Measurements from ENCODE around the gene NUBPL.

Gene NUBPL

GRCh38 chr14:31828946-31829868 is 268.0 kb downstream of the NUBPL start:
- no peaks in the 10 kb centered on the region for H3K79me2 ChIP-seq (ENCODE audit: insufficient read depth, low read length)
- no peak overlapping the region for H3K9ac ChIP-seq (ENCODE audit: low read depth, low read length, poor library complexity, severe bottlenecking)
- H3K4me3 ChIP-seq (ENCODE audit: low read length, poor library complexity, severe bottlenecking), result no peak overlapping the region
- no peaks in the 10 kb centered on the region for H3K9me2 ChIP-seq (replicated peaks; ENCODE audit: low read depth, low read length)
- no peaks in the 10 kb centered on the region for H3F3A ChIP-seq (ENCODE audit: low read depth)
- no peaks in the 10 kb centered on the region for H3K4me1 ChIP-seq (ENCODE audit: insufficient read depth, low read length, poor library complexity, severe bottlenecking)
- no peaks in the 10 kb centered on the region for H3K27me3 ChIP-seq (ENCODE audit: insufficient read depth, low read length, poor library complexity, severe bottlenecking)
- H3K36me3 ChIP-seq (ENCODE audit: insufficient read depth, low read length), result peaks cover 5% of the 10 kb centered on the region; the same call in 1 of the 2 replicates
- TF ChIP-seq EZH2phosphoT487 (IDR thresholded peaks at IDR 0.05; ENCODE audit: borderline replicate concordance) (no peak), CTCF (conservative IDR thresholded peaks at IDR 0.05; ENCODE audit: low read length) (no peak)
- H3K9me3 ChIP-seq (ENCODE audit: insufficient read depth, low read depth, low read length), result no peaks in the 10 kb centered on the region
- H2AFZ ChIP-seq (ENCODE audit: low read length), result no peak overlapping the region
- no peaks in the 10 kb centered on the region for H4K20me1 ChIP-seq (ENCODE audit: insufficient read depth, low read length, poor library complexity, severe bottlenecking)
- no peak overlapping the region for H3K4me2 ChIP-seq (ENCODE audit: low read depth, low read length, poor library complexity, severe bottlenecking)

- Histone ChIP-seq H4K20me1 (ENCODE audit: insufficient read depth, low read length, poor library complexity, severe bottlenecking) (no peaks in the 10 kb centered on the region), H3K9me2 (replicated peaks; ENCODE audit: low read depth, low read length) (no peaks in the 10 kb centered on the region), H3K9me3 (ENCODE audit: insufficient read depth, low read depth, low read length) (no peaks in the 10 kb centered on the region), H3K79me2 (ENCODE audit: insufficient read depth, low read length) (no peaks in the 10 kb centered on the region), H3F3A (ENCODE audit: low read depth) (no peaks in the 10 kb centered on the region), H3K36me3 (ENCODE audit: insufficient read depth, low read length) (no peaks in the 10 kb centered on the region), H3K27me3 (ENCODE audit: insufficient read depth, low read length, poor library complexity, severe bottlenecking) (no peaks in the 10 kb centered on the region), H3K4me3 (ENCODE audit: low read length, poor library complexity, severe bottlenecking) (no peak overlapping the region), H3K4me1 (ENCODE audit: insufficient read depth, low read length, poor library complexity, severe bottlenecking) (no peaks in the 10 kb centered on the region), H3K4me2 (ENCODE audit: low read depth, low read length, poor library complexity, severe bottlenecking) (no peak overlapping the region), H3K9ac (ENCODE audit: low read depth, low read length, poor library complexity, severe bottlenecking) (no peak overlapping the region), H2AFZ (ENCODE audit: low read length) (no peak overlapping the region)
- TF ChIP-seq EZH2phosphoT487 (IDR thresholded peaks at IDR 0.05; ENCODE audit: borderline replicate concordance), result no peak
- no peak for TF ChIP-seq CTCF (conservative IDR thresholded peaks at IDR 0.05; ENCODE audit: low read length)
These were observed 273.4 kb downstream of the NUBPL start for GRCh38 chr14:31834616-31835015.

DNA sequence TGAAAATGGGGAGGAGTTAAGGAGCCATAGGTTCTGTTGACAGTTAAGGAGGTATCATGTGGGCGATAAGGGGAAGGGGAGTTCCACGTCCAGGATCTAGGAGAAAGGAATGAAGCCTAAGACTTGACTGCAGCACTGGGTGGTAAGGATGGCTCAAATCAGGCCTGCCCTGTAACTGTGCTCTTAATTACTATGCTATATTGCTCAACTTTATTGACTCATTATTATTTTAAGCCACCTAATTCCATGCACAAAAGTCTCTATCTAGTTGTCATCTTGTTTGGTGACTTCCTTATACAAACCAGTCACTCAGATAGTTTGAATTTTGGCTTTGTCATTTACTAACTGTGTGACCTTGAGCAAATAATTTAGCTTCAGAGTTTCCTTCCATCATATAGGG is 273.8 kb downstream of the NUBPL start:
- H4K20me1 ChIP-seq (ENCODE audit: insufficient read depth, low read length, poor library complexity, severe bottlenecking), result no peaks in the 10 kb centered on the region
- H3K9me3 ChIP-seq (ENCODE audit: insufficient read depth, low read depth, low read length), result no peaks in the 10 kb centered on the region
- no peaks in the 10 kb centered on the region for H3K79me2 ChIP-seq (ENCODE audit: insufficient read depth, low read length)
- H2AFZ ChIP-seq (ENCODE audit: low read length), result no peak overlapping the region
- no peaks in the 10 kb centered on the region for H3K9me2 ChIP-seq (replicated peaks; ENCODE audit: low read depth, low read length)
- no peaks in the 10 kb centered on the region for H3K4me1 ChIP-seq (ENCODE audit: insufficient read depth, low read length, poor library complexity, severe bottlenecking)
- H3K27me3 ChIP-seq (ENCODE audit: insufficient read depth, low read length, poor library complexity, severe bottlenecking), result no peaks in the 10 kb centered on the region
- H3K4me3 ChIP-seq (ENCODE audit: low read length, poor library complexity, severe bottlenecking), result no peak overlapping the region
- TF ChIP-seq EZH2phosphoT487 (IDR thresholded peaks at IDR 0.05; ENCODE audit: borderline replicate concordance), result no peak
- no peak for TF ChIP-seq CTCF (conservative IDR thresholded peaks at IDR 0.05; ENCODE audit: low read length)
- H3F3A ChIP-seq (ENCODE audit: low read depth), result no peaks in the 10 kb centered on the region
- H3K36me3 ChIP-seq (ENCODE audit: insufficient read depth, low read length), result no peaks in the 10 kb centered on the region
- no peak overlapping the region for H3K4me2 ChIP-seq (ENCODE audit: low read depth, low read length, poor library complexity, severe bottlenecking)
- H3K9ac ChIP-seq (ENCODE audit: low read depth, low read length, poor library complexity, severe bottlenecking), result no peak overlapping the region
